ENCODE measurements around the gene MBOAT2.

MBOAT2 gene

GRCh38 chr2:8805278-8806210 lies 197.9 kb downstream of the MBOAT2 start:
- DNase-seq, result no peak

GRCh38 chr2:8803658-8804379 lies 199.7 kb downstream of the MBOAT2 start:
- DNase-seq, result no peak

GRCh38 chr2:8802741-8803140 lies 200.7 kb downstream of the MBOAT2 start:
- DNase-seq, result no peak
